HepG2 (cell line): ENCODE measurements around the gene PDE4D. TPM values are rescaled to one million over a fixed set of nuclear protein-coding genes. Genes with fewer than 3 reads are reported as not detected.

Experiments used
- ATAC-seq: fragments of 200-7000 bp; cut with Tn5 transposase; 3 replicates; pipeline ENCODE4 v1.9.1; 2020; ENCODE audit warnings: mild to moderate bottlenecking, moderate library complexity
- BruUV-seq: library from RNA; stranded (reverse); fragments of 400-500 nt; replicated peaks from 2 replicates; lab custom pipeline; 2021; lab: Mats Ljungman, UMichigan
- CTCF ChIA-PET: fragments of 300-600 bp; formaldehyde crosslinking; extraction: SDS; loops from one replicate; lab custom pipeline; 2021; ENCODE audit warnings: low total read pairs, inconsistent platforms, low intra/inter-chr PET ratio; lab: Yijun Ruan, JAX
- POLR2A ChIA-PET: fragments of 350-600 bp; sonication (Branson Sonifier 250); formaldehyde crosslinking; loops from one replicate; lab custom pipeline; 2020; ENCODE audit warnings: antibody characterized with exemption, inconsistent platforms; lab: Yijun Ruan, JAX
- DNase-seq: peaks from one replicate; pipeline ENCODE4 v3.0.0-alpha.2; 2015; ENCODE audit warnings: low spot score
- FAIRE-seq: peaks from 3 replicates; lab custom pipeline; 2011; peaks lifted over from hg19 to GRCh38; lab: Jason Lieb, UNC
- H2AFZ ChIP-seq: one replicate; pipeline ENCODE4 v1.6.1; 2011; ENCODE audit warnings: low read length, inconsistent platforms
- H3K27ac ChIP-seq: fragments of 300-600 bp; 3 replicates; pipeline ENCODE4 v1.8.0; 2011; ENCODE audit warnings: mixed run types, mild to moderate bottlenecking, mixed read lengths, low read length, inconsistent platforms; ENCODE audit not compliant: insufficient read depth; ENCODE audit errors: extremely low read length
- H3K27me3 ChIP-seq, 2 experiments: fragments of 200-600 bp in 1 of 2; 2 replicates in 1 of 2; 3 replicates in 1 of 2; pipeline versions ENCODE4 v1.6.0 to v1.8.0; 2011; ENCODE audit warnings: low read length in 2 of 2, mild to moderate bottlenecking in 2 of 2, moderate library complexity in 2 of 2, inconsistent platforms in 1 of 2; ENCODE audit not compliant: insufficient read depth in 2 of 2, control insufficient read depth in 1 of 2
- H3K36me3 ChIP-seq, 2 experiments: fragments of 200-600 bp in 1 of 2; replicated peaks in 1 of 2; 2 replicates in 1 of 2; 3 replicates in 1 of 2; pipeline versions ENCODE4 v1.5.1 to v1.8.0; 2011; ENCODE audit warnings: low read length in 2 of 2, inconsistent platforms in 1 of 2; ENCODE audit not compliant: insufficient read depth in 2 of 2, control insufficient read depth in 1 of 2
- H3K4me1 ChIP-seq: 2 replicates; pipeline ENCODE4 v1.5.1; 2012; ENCODE audit warnings: low read length, inconsistent platforms; ENCODE audit not compliant: insufficient read depth
- H3K4me2 ChIP-seq: 2 replicates; pipeline ENCODE4 v1.6.0; 2011; ENCODE audit warnings: low read depth, low read length, inconsistent platforms
- H3K4me3 ChIP-seq, 3 experiments: fragments of 200-600 bp in 1 of 3; sonication (generic), shearing (Covaris generic) in 1 of 3; replicated peaks in 1 of 3; 2 replicates each; pipeline ENCODE4 v1.5.1; 2011 to 2016; ENCODE audit warnings: low read length in 3 of 3, inconsistent platforms in 2 of 3, low read depth in 2 of 3, mild to moderate bottlenecking in 2 of 3, control low read depth in 1 of 3, mixed read lengths in 1 of 3; ENCODE audit not compliant: insufficient read depth in 1 of 3
- H3K79me2 ChIP-seq: one replicate; pipeline ENCODE4 v1.6.1; 2011; ENCODE audit warnings: low read length, inconsistent platforms; ENCODE audit not compliant: insufficient read depth
- H3K9ac ChIP-seq: 2 replicates; pipeline ENCODE4 v1.6.0; 2011; ENCODE audit warnings: mild to moderate bottlenecking, low read depth, low read length, inconsistent platforms; ENCODE audit not compliant: insufficient read depth
- H3K9me3 ChIP-seq: 2 replicates; pipeline ENCODE4 v1.5.1; 2012; ENCODE audit warnings: mild to moderate bottlenecking, low read length
- H4K20me1 ChIP-seq: 2 replicates; pipeline ENCODE4 v1.6.0; 2011; ENCODE audit warnings: inconsistent platforms, mild to moderate bottlenecking, low read length, moderate library complexity; ENCODE audit not compliant: insufficient read depth
- DNMT3B ChIP-seq: conservative IDR thresholded peaks from 2 replicates; pipeline ENCODE4 v1.6.1; 2016; ENCODE audit warnings: missing biosample characterization, control low read depth
- ETV5 ChIP-seq: IDR thresholded peaks from 2 replicates; pipeline ENCODE4 v1.6.1; 2018; ENCODE audit warnings: missing biosample characterization, missing genetic modification reagents, inconsistent platforms, borderline replicate concordance
- FIP1L1 ChIP-seq: fragments of 200-400 bp; formaldehyde crosslinking; IDR thresholded peaks from 2 replicates; pipeline ENCODE4 v1.6.1; 2018; ENCODE audit warnings: low read depth, mild to moderate bottlenecking, low read length, moderate library complexity, borderline replicate concordance; ENCODE audit not compliant: insufficient read depth
- FOSL1 ChIP-seq: sonication (generic); formaldehyde crosslinking; IDR thresholded peaks from 2 replicates; pipeline ENCODE4 v1.9.0; 2021; ENCODE audit warnings: missing genetic modification reagents, borderline replicate concordance
- FOXK2 ChIP-seq: fragments of 450-650 bp; IDR thresholded peaks from 2 replicates; pipeline ENCODE4 v1.6.1; 2016
- JARID2 ChIP-seq: sonication (generic); formaldehyde crosslinking; IDR thresholded peaks from 2 replicates; pipeline ENCODE4 v1.8.1; 2023; ENCODE audit warnings: missing genetic modification reagents, inconsistent platforms; ENCODE audit not compliant: insufficient replicate concordance
- MAF1 ChIP-seq: sonication (generic); formaldehyde crosslinking; IDR thresholded peaks from 2 replicates; pipeline ENCODE4 v1.5.0; 2020; ENCODE audit warnings: missing genetic modification reagents, borderline replicate concordance
- MLLT10 ChIP-seq: sonication (generic); formaldehyde crosslinking; IDR thresholded peaks from 2 replicates; pipeline ENCODE4 v1.4.0; 2020; ENCODE audit warnings: missing genetic modification reagents
- NFRKB ChIP-seq: fragments of 450-650 bp; IDR thresholded peaks from 2 replicates; pipeline ENCODE4 v1.6.1; 2017
- NR3C1 ChIP-seq: sonication (generic); formaldehyde crosslinking; IDR thresholded peaks from 2 replicates; pipeline ENCODE4 v1.4.0; 2020; ENCODE audit warnings: missing genetic modification reagents
- TRIM24 ChIP-seq: sonication (generic); formaldehyde crosslinking; IDR thresholded peaks from 2 replicates; pipeline ENCODE4 v1.8.0; 2022; ENCODE audit warnings: mild to moderate bottlenecking, missing genetic modification reagents
- ZBTB42 ChIP-seq: sonication (generic); formaldehyde crosslinking; IDR thresholded peaks from 2 replicates; pipeline ENCODE4 v1.5.0; 2020; ENCODE audit warnings: mild to moderate bottlenecking, missing genetic modification reagents
- ZFP1 ChIP-seq: IDR thresholded peaks from 2 replicates; pipeline ENCODE4 v1.6.1; 2016
- ZFP62 ChIP-seq: sonication (generic); formaldehyde crosslinking; IDR thresholded peaks from 2 replicates; pipeline ENCODE4 v1.4.0; 2020; ENCODE audit warnings: missing genetic modification reagents
- ZNF138 ChIP-seq: sonication (generic); formaldehyde crosslinking; IDR thresholded peaks from 2 replicates; pipeline ENCODE4 v1.5.0; 2020; ENCODE audit warnings: mild to moderate bottlenecking, low read depth, missing genetic modification reagents
- ZNF75D ChIP-seq: sonication (generic); formaldehyde crosslinking; IDR thresholded peaks from 2 replicates; pipeline ENCODE4 v1.8.1; 2023; ENCODE audit warnings: missing genetic modification reagents, mild to moderate bottlenecking, borderline replicate concordance
- ZSCAN22 ChIP-seq: sonication (generic); formaldehyde crosslinking; IDR thresholded peaks from 2 replicates; pipeline ENCODE4 v1.4.0; 2020; ENCODE audit warnings: mild to moderate bottlenecking, missing genetic modification reagents
- WGBS: methylation state at CpG from one replicate; pipeline ENCODE4 v1.1.6; 2017; ENCODE audit warnings: low lambda C conversion rate; 5-methylcytosine and 5-hydroxymethylcytosine counted together
- in situ Hi-C: cut with HindIII; loops from 2 replicates; pipeline ENCODE4 v1.10.0; 2017; ENCODE audit warnings: low pct_unique_long_range_greater_than_20kb; ENCODE audit not compliant: extremely low pct_ligation_motif_present
- intact Hi-C: fragments of 100-400 bp; cut with micrococcal nuclease; formaldehyde crosslinking; loops from one replicate; pipeline ENCODE4 v1.10.0; 2022; ENCODE audit not compliant: unreplicated experiment
- polyA plus RNA-seq, 8 experiments: library from polyadenylated mRNA; depleted of rRNA in 3 of 8; stranded (reverse) in 7 of 8; unstranded in 1 of 8; fragments of >200 nt; fragmentation: Illumina TruSeq in 4 of 8; extraction: Trizol in 4 of 8; gene quantifications; 2 replicates each; pipeline versions ENCODE4 v1.2.1 to v1.2.3, GENCODE V29; 2011 to 2016; ENCODE audit warnings: low read depth in 4 of 8, missing spikeins in 1 of 8, mixed read lengths in 1 of 8; ENCODE audit not compliant: insufficient read depth in 1 of 8
- total RNA-seq, 5 experiments: library from RNA; depleted of rRNA; stranded (reverse); fragments of >200 nt; fragmentation: Illumina TruSeq; extraction: Trizol; gene quantifications; 2 replicates each; pipeline ENCODE4 v1.2.3, GENCODE V29; 2016; ENCODE audit warnings: low read depth in 1 of 5
- TF ChIP-seq, protein P1 (sequence below): IDR thresholded peaks from 2 replicates; pipeline ENCODE4 v1.6.1; 2012; ENCODE audit warnings: inconsistent platforms
- TF ChIP-seq, protein P2 (sequence below): sonication (generic); formaldehyde crosslinking; IDR thresholded peaks from 2 replicates; pipeline ENCODE4 v1.8.1; 2023; ENCODE audit warnings: mild to moderate bottlenecking, inconsistent platforms, moderate library complexity, missing genetic modification reagents, borderline replicate concordance
- TF ChIP-seq, protein P3 (sequence below): sonication (generic); formaldehyde crosslinking; IDR thresholded peaks from 2 replicates; pipeline ENCODE4 v1.4.0; 2020; ENCODE audit warnings: mild to moderate bottlenecking, missing genetic modification reagents

Gene PDE4D
- total and polyA plus RNA-seq, 2 of the 13 experiments (the other 11 are each of a cell fraction or from before 2014, with no cell fraction given) = 7.0 to 12.2 TPM

DNA sequence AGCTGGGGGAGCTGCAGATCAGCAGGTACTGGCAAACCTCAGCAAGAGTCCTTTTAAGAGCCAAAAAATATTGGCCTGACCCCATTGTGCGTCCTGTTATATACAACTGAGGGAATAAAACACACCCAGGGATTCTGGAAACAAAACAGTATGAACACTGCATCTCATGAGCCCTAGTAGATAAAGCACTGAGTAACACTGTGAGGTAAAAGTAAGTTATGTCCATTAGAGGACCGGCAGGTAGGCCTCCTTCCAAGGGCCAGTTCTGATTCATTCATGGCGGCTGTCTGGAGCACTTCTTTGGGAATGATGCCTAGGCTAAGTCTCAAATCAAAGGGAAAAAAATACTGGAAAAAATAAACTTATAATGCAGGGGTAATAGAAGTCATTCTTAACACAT lies 64.9 kb downstream of the PDE4D start:
- DNase-seq (no peak), FAIRE-seq (no peak), ATAC-seq (no peak)
- in situ Hi-C loops = no loop called here
- intact Hi-C loops = no loop called here
- Histone ChIP-seq H3K79me2 (no peaks in the 10 kb centered on the region), H3K4me2 (no peak overlapping the region), H3K27me3 (no peaks in the 10 kb centered on the region), H3K9ac (no peak overlapping the region), H3K4me3 (no peak overlapping the region), H2AFZ (no peak overlapping the region), H3K36me3 (no peaks in the 10 kb centered on the region), H4K20me1 (no peaks in the 10 kb centered on the region), H3K27ac (no peak overlapping the region), H3K4me1 (peaks cover 15% of the 10 kb centered on the region; the same call in 1 of the 2 replicates), H3K9me3 (no peaks in the 10 kb centered on the region)
- TF ChIP-seq, protein P1, sequence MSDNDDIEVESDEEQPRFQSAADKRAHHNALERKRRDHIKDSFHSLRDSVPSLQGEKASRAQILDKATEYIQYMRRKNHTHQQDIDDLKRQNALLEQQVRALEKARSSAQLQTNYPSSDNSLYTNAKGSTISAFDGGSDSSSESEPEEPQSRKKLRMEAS = no peak
- TF ChIP-seq FIP1L1 (no peak), MAF1 (CRISPR knock-in tag) (no peak), JARID2 (CRISPR knock-in tag) (no peak), FOXK2 (no peak), FOSL1 (CRISPR knock-in tag) (no peak), NR3C1 (CRISPR knock-in tag) (no peak), DNMT3B (CRISPR knock-in tag) (no peak), ZNF75D (no peak), TRIM24 (no peak), MLLT10 (CRISPR knock-in tag) (no peak), ZFP62 (no peak), ZFP1 (CRISPR knock-in tag) (no peak), ZNF138 (CRISPR knock-in tag) (no peak), ZSCAN22 (CRISPR knock-in tag) (no peak), NFRKB (no peak), ZBTB42 (CRISPR knock-in tag) (no peak), ETV5 (CRISPR knock-in tag) (no peak)
- TF ChIP-seq, protein P2, sequence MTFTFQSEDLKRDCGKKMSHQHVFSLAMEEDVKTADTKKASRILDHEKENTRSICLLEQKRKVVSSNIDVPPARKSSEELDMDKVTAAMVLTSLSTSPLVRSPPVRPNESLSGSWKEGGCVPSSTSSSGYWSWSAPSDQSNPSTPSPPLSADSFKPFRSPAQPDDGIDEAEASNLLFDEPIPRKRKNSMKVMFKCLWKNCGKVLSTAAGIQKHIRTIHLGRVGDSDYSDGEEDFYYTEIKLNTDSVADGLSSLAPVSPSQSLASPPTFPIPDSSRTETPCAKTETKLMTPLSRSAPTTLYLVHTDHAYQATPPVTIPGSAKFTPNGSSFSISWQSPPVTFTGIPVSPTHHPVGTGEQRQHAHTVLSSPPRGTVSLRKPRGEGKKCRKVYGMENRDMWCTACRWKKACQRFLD (CRISPR knock-in tag) = no peak
- TF ChIP-seq, protein P3, sequence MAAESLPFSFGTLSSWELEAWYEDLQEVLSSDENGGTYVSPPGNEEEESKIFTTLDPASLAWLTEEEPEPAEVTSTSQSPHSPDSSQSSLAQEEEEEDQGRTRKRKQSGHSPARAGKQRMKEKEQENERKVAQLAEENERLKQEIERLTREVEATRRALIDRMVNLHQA (CRISPR knock-in tag) = no peak
- POLR2A ChIA-PET = no interaction called here
- CTCF ChIA-PET = no interaction called here
- no TSS peak for BruUV-seq
- 100% methylated on average over 3 of the region's 3 CpGs for WGBS
